GM21381 (cell line): ENCODE measurements around the gene TEX261.
"Not testable (repeated sequence)": the region's sequence is repeated elsewhere in the genome, so short reads cannot be mapped to it uniquely, and the experiment has no call there.

Experiments used
- ATAC-seq: cut with Tn5 transposase; IDR thresholded peaks from one replicate; pipeline ENCODE4 v1.9.1; 2021; ENCODE audit warnings: mild to moderate bottlenecking, moderate library complexity; ENCODE audit not compliant: unreplicated experiment

TEX261 gene

GRCh38 chr2:70994699-70995425 is at the start of gene TEX261:
Gene TEX261, minus strand, starts transcription at chr2:70994873. Its CDS starts 116 bp downstream, at chr2:70994757.
- peak; percentile 96 for ATAC-seq

GRCh38 chr2:71043531-71044407 is 49.1 kb upstream of the TEX261 start:
- ATAC-seq = no peak

GRCh38 chr2:71042287-71042686 is 47.6 kb upstream of the TEX261 start:
- ATAC-seq = no peak

- not testable (repeated sequence) for ATAC-seq
These were observed 41.6 kb upstream of the TEX261 start for GRCh38 chr2:71036296-71036695.

GRCh38 chr2:71023553-71024243 is 29.0 kb upstream of the TEX261 start:
- not testable (repeated sequence) for ATAC-seq

GRCh38 chr2:71021394-71021793 is 26.7 kb upstream of the TEX261 start:
- not testable (repeated sequence) for ATAC-seq

GRCh38 chr2:71019989-71020388 is 25.3 kb upstream of the TEX261 start:
- ATAC-seq = not testable (repeated sequence)

GRCh38 chr2:71018625-71019024 is 24.0 kb upstream of the TEX261 start:
- ATAC-seq = no peak

GRCh38 chr2:71011786-71012185 is 17.1 kb upstream of the TEX261 start:
- ATAC-seq = not testable (repeated sequence)

- no peak for ATAC-seq
These were observed 13.7 kb upstream of the TEX261 start for GRCh38 chr2:71008342-71008741.

- ATAC-seq = no peak
These were observed 12.5 kb upstream of the TEX261 start for GRCh38 chr2:71006955-71007799.

- ATAC-seq = no peak
These were observed 11.7 kb upstream of the TEX261 start for GRCh38 chr2:71006323-71006722.

- no peak for ATAC-seq
These were observed 10.9 kb upstream of the TEX261 start for GRCh38 chr2:71005271-71006202.

- no peak for ATAC-seq
These were observed 10.2 kb upstream of the TEX261 start for GRCh38 chr2:71004857-71005256.

GRCh38 chr2:71003966-71004755 is 9.5 kb upstream of the TEX261 start:
- ATAC-seq = no peak

- no peak for ATAC-seq
These were observed 8.7 kb upstream of the TEX261 start for GRCh38 chr2:71003396-71003795.

- no peak for ATAC-seq
These were observed 7.4 kb upstream of the TEX261 start for GRCh38 chr2:71001981-71002570.

GRCh38 chr2:71001592-71001927 is 6.9 kb upstream of the TEX261 start:
- no peak for ATAC-seq
